HL-60 (cell line): Measurements from ENCODE around the gene OLR1.

Experiments used
- CTCF ChIP-seq: IDR thresholded peaks from one replicate; pipeline ENCODE4 v1.5.1; 2011; ENCODE audit warnings: low read length, control low read depth, inconsistent platforms; ENCODE audit not compliant: insufficient read depth
- GABPA ChIP-seq: IDR thresholded peaks from 2 replicates; pipeline ENCODE4 v1.6.1; 2012; ENCODE audit warnings: low read depth
- POLR2AphosphoS5 ChIP-seq: IDR thresholded peaks from 2 replicates; pipeline ENCODE4 v1.6.1; 2012; ENCODE audit warnings: low read depth

- no peak for TF ChIP-seq CTCF
- no peak for TF ChIP-seq GABPA
- TF ChIP-seq POLR2AphosphoS5, result no peak
Observed at GRCh38 chr12:10171973-10172728, at the start of gene OLR1.
